ENCODE measurements around the gene PI4K2A.

Gene PI4K2A

DNA sequence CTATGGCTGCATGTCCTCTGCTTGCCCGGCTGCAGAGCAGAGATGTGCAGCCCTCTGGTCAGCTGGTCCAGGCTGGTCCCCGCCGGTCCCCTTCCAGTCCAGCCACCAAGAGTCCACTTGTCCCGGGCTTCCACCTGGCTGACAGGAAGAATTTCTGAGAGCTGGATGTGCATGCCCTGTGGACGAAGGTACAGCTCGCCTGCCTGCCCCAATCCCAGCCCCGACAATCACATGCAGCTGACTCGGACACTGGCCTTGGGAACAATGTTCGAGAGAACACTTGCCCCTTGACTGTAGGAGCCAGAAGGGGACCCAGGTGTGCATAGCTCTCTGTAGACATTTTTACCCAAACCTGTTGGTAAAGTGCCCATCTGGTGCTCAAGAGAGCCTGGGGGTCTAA lies 34.8 kb downstream of the PI4K2A start:
- Histone ChIP-seq H4K91ac (ENCODE audit: low read depth, low read length) (no peak overlapping the region), H4K12ac (ENCODE audit: low read depth, low read length) (no peak overlapping the region), H3K79me2 (ENCODE audit: control insufficient read depth, insufficient read depth, low read length, poor library complexity) (peaks cover 2% of the 10 kb centered on the region), H3K14ac (ENCODE audit: low read length) (no peak overlapping the region), H2AFZ (ENCODE audit: insufficient read depth, low read length, poor library complexity) (no peak overlapping the region), H2BK120ac (ENCODE audit: insufficient read depth, low read length, poor library complexity) (no peak overlapping the region), H3K9ac (ENCODE audit: low read length) (no peak overlapping the region), H3K4me2 (ENCODE audit: low read length) (no peak overlapping the region), H3K4me3 (ENCODE audit: low read depth, low read length) (no peak overlapping the region), H2BK12ac (ENCODE audit: low read length) (no peak overlapping the region), H3K27ac (ENCODE audit: low read depth, low read length) (no peak overlapping the region), H3K36me3 (ENCODE audit: control insufficient read depth in 1 of 2, insufficient read depth in 2 of 2, low read length in 2 of 2) (peaks cover 36 to 44% of the 10 kb centered on the region in 2 experiments), H2BK5ac (ENCODE audit: low read depth, low read length, poor library complexity) (no peak overlapping the region), H3K4ac (ENCODE audit: low read depth, low read length) (no peak overlapping the region), H3K18ac (ENCODE audit: low read length) (no peak overlapping the region), H3K27me3 (ENCODE audit: insufficient read depth, low read length) (no peaks in the 10 kb centered on the region), H4K8ac (ENCODE audit: low read depth, low read length) (no peak overlapping the region), H3K79me1 (ENCODE audit: low read length) (no peaks in the 10 kb centered on the region), H2AK5ac (ENCODE audit: low read length) (no peak overlapping the region), H3K23ac (ENCODE audit: low read length) (no peak overlapping the region), H3K9me3 (ENCODE audit: insufficient read depth, low read depth, low read length) (no peaks in the 10 kb centered on the region), H3K4me1 (ENCODE audit: control insufficient read depth in 1 of 2, insufficient read depth in 2 of 2, low read length in 2 of 2) (no peaks in the 10 kb centered on the region)
- WGBS (ENCODE audit: extremely low coverage, insufficient coverage, insufficient read length) = no CpG with 5 or more reads among the region's 9 CpGs
- DNase-seq = no peak

DNA sequence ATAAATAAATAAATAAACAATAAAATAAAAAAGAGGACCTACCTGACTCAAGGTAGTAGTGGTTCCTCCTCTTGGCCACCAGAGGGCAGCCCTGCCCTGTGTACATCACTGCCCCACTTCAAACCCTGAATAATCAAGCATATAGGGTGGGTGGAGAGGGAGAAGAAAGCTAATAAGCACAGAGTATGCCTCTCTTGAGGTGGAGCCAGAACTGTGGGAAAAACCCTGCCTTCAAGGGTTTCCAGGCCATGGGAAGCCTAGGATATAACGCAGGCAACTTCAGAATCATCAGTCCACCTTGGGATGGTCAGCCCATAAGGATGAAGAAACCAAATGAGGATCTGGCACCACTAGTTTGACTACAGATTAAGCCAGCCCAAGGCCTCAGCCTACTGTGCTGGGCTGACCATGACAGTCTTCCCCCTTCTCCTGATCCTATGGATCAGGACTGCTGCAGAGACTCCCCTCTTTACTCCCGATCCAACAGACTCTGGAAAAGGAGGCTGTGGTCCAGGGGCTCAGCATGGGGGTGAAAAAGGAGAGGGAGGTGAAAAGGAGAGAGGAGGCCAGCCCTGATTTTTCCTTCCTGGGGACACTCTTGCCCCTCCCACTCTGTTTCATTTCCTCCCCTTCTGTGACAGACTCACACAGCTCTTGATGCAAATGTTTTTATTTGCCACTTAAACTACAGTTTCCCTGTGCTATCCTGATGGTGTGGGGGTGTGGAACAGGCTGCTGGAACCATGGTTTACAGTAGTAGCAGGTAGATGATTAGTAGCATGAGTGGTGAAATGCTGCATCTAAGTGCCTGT lies 36.5 kb downstream of the PI4K2A start:
- Histone ChIP-seq H3K27ac (ENCODE audit: low read depth, low read length) (no peak overlapping the region), H3K79me1 (ENCODE audit: low read length) (no peaks in the 10 kb centered on the region), H4K8ac (ENCODE audit: low read depth, low read length) (no peak overlapping the region), H3K79me2 (ENCODE audit: control insufficient read depth, insufficient read depth, low read length, poor library complexity) (peaks cover 2% of the 10 kb centered on the region), H3K4me2 (ENCODE audit: low read length) (no peak overlapping the region), H3K4me3 (ENCODE audit: low read depth, low read length) (no peak overlapping the region), H3K14ac (ENCODE audit: low read length) (no peak overlapping the region), H3K27me3 (ENCODE audit: insufficient read depth, low read length) (no peaks in the 10 kb centered on the region), H2AK5ac (ENCODE audit: low read length) (no peak overlapping the region), H4K91ac (ENCODE audit: low read depth, low read length) (no peak overlapping the region), H3K23ac (ENCODE audit: low read length) (no peak overlapping the region), H3K9me3 (ENCODE audit: insufficient read depth, low read depth, low read length) (no peaks in the 10 kb centered on the region), H3K9ac (ENCODE audit: low read length) (no peak overlapping the region), H2BK12ac (ENCODE audit: low read length) (no peak overlapping the region), H3K4me1 (ENCODE audit: control insufficient read depth in 1 of 2, insufficient read depth in 2 of 2, low read length in 2 of 2) (no peaks in the 10 kb centered on the region), H3K18ac (ENCODE audit: low read length) (no peak overlapping the region), H2BK120ac (ENCODE audit: insufficient read depth, low read length, poor library complexity) (no peak overlapping the region), H3K4ac (ENCODE audit: low read depth, low read length) (no peak overlapping the region), H4K12ac (ENCODE audit: low read depth, low read length) (no peak overlapping the region), H2AFZ (ENCODE audit: insufficient read depth, low read length, poor library complexity) (no peak overlapping the region), H2BK5ac (ENCODE audit: low read depth, low read length, poor library complexity) (no peak overlapping the region), H3K36me3 (ENCODE audit: control insufficient read depth in 1 of 2, insufficient read depth in 2 of 2, low read length in 2 of 2) (peaks cover 36 to 41% of the 10 kb centered on the region in 2 experiments)
- peak; percentile 31 to 68 for DNase-seq
- WGBS (ENCODE audit: extremely low coverage, insufficient coverage, insufficient read length) = no CpG with 5 or more reads among the region's 2 CpGs

DNA sequence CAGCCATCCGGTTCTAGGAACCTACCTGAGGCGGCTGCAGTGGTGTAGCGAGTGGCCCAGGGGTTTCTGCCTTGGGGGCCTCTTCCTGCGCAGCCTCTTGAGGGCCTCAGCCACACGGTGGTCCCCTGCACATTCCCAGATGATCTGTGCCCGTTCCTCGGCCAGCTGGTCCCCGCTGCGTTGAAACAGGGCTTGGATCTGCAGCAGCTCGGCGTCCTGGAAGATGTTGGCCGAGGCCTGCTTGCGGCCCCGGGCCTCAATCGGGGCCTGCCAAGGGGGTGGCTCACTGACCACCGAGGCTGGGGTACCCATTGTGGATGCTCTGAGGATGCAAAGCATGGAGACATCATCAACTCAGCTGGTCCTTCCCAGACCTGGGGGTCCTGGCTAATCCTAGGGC lies 39.1 kb downstream of the PI4K2A start:
- Histone ChIP-seq H3K9me3 (ENCODE audit: insufficient read depth, low read depth, low read length) (no peaks in the 10 kb centered on the region), H2AK5ac (ENCODE audit: low read length) (no peak overlapping the region), H4K12ac (ENCODE audit: low read depth, low read length) (no peak overlapping the region), H2BK12ac (ENCODE audit: low read length) (no peak overlapping the region), H3K36me3 (ENCODE audit: control insufficient read depth in 1 of 2, insufficient read depth in 2 of 2, low read length in 2 of 2) (peaks cover 23 to 28% of the 10 kb centered on the region in 2 experiments), H2AFZ (ENCODE audit: insufficient read depth, low read length, poor library complexity) (no peak overlapping the region), H3K14ac (ENCODE audit: low read length) (no peak overlapping the region), H3K27ac (ENCODE audit: low read depth, low read length) (no peak overlapping the region), H3K18ac (ENCODE audit: low read length) (no peak overlapping the region), H2BK5ac (ENCODE audit: low read depth, low read length, poor library complexity) (no peak overlapping the region), H3K4me3 (ENCODE audit: low read depth, low read length) (no peak overlapping the region), H3K27me3 (ENCODE audit: insufficient read depth, low read length) (no peaks in the 10 kb centered on the region), H3K4me1 (ENCODE audit: control insufficient read depth in 1 of 2, insufficient read depth in 2 of 2, low read length in 2 of 2) (peaks cover 9% of the 10 kb centered on the region in 2 experiments), H3K23ac (ENCODE audit: low read length) (no peak overlapping the region), H3K4ac (ENCODE audit: low read depth, low read length) (no peak overlapping the region), H4K8ac (ENCODE audit: low read depth, low read length) (no peak overlapping the region), H3K9ac (ENCODE audit: low read length) (no peak overlapping the region), H4K91ac (ENCODE audit: low read depth, low read length) (no peak overlapping the region), H2BK120ac (ENCODE audit: insufficient read depth, low read length, poor library complexity) (no peak overlapping the region), H3K79me2 (ENCODE audit: control insufficient read depth, insufficient read depth, low read length, poor library complexity) (peaks cover 2% of the 10 kb centered on the region), H3K4me2 (ENCODE audit: low read length) (no peak overlapping the region), H3K79me1 (ENCODE audit: low read length) (no peaks in the 10 kb centered on the region)
- DNase-seq = no peak
- no CpG with 5 or more reads among the region's 16 CpGs for WGBS (ENCODE audit: extremely low coverage, insufficient coverage, insufficient read length)

DNA sequence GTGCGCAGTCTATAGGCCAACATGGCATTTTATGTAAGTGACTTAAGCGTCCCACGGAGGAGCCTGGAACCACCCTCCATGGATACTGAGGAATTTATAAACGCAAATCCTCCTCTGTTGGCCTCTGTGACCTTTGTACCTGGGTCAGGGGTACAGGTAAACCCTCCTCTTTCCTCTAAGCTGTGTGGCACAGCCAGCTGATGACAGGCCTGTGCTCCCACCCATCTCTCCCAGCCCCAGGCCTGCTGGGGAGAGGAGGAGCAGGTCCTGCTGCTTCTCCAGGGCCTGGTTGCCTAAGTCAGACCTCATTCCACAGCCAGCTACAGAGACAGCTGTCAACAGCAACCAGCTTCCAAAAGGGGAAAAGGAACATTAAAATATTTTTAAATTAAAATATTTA lies 41.6 kb downstream of the PI4K2A start:
- Histone ChIP-seq H2BK5ac (ENCODE audit: low read depth, low read length, poor library complexity) (no peak overlapping the region), H3K4me3 (ENCODE audit: low read depth, low read length) (no peak overlapping the region), H3K79me1 (ENCODE audit: low read length) (peaks cover 7% of the 10 kb centered on the region), H3K14ac (ENCODE audit: low read length) (no peak overlapping the region), H3K36me3 (ENCODE audit: control insufficient read depth in 1 of 2, insufficient read depth in 2 of 2, low read length in 2 of 2) (peaks cover 11 to 14% of the 10 kb centered on the region in 2 experiments), H2AK5ac (ENCODE audit: low read length) (no peak overlapping the region), H2BK12ac (ENCODE audit: low read length) (no peak overlapping the region), H3K27me3 (ENCODE audit: insufficient read depth, low read length) (no peaks in the 10 kb centered on the region), H3K4ac (ENCODE audit: low read depth, low read length) (no peak overlapping the region), H4K91ac (ENCODE audit: low read depth, low read length) (no peak overlapping the region), H3K4me2 (ENCODE audit: low read length) (no peak overlapping the region), H3K18ac (ENCODE audit: low read length) (no peak overlapping the region), H4K8ac (ENCODE audit: low read depth, low read length) (no peak overlapping the region), H3K27ac (ENCODE audit: low read depth, low read length) (no peak overlapping the region), H2AFZ (ENCODE audit: insufficient read depth, low read length, poor library complexity) (no peak overlapping the region), H3K23ac (ENCODE audit: low read length) (no peak overlapping the region), H3K79me2 (ENCODE audit: control insufficient read depth, insufficient read depth, low read length, poor library complexity) (peaks cover 5% of the 10 kb centered on the region), H3K9me3 (ENCODE audit: insufficient read depth, low read depth, low read length) (no peaks in the 10 kb centered on the region), H4K12ac (ENCODE audit: low read depth, low read length) (no peak overlapping the region), H3K4me1 (ENCODE audit: control insufficient read depth in 1 of 2, insufficient read depth in 2 of 2, low read length in 2 of 2) (peaks cover 12 to 13% of the 10 kb centered on the region in 2 experiments), H2BK120ac (ENCODE audit: insufficient read depth, low read length, poor library complexity) (no peak overlapping the region), H3K9ac (ENCODE audit: low read length) (no peak overlapping the region)
- no CpG with 5 or more reads among the region's 4 CpGs for WGBS (ENCODE audit: extremely low coverage, insufficient coverage, insufficient read length)
- DNase-seq = no peak
